SK-N-SH (cell line): Measurements from ENCODE around the gene BMAL2.

Source experiments
- CHD2 ChIP-seq: fragments of 150-350 bp; IDR thresholded peaks from 2 replicates; pipeline ENCODE4 v1.6.1; 2018; ENCODE audit warnings: low read length; ENCODE audit not compliant: partially characterized antibody
- CTCF ChIP-seq: fragments of 200-600 bp; sonication (generic); IDR thresholded peaks from 2 replicates; pipeline ENCODE4 v1.6.1; 2017; ENCODE audit warnings: antibody characterized with exemption, mild to moderate bottlenecking, moderate library complexity
- ELF1 ChIP-seq: IDR thresholded peaks from 2 replicates; pipeline ENCODE4 v1.4.0; 2012
- EZH2phosphoT487 ChIP-seq: fragments of 200-600 bp; sonication (generic); IDR thresholded peaks from 2 replicates; pipeline ENCODE4 v1.6.1; 2017; ENCODE audit warnings: low read depth, mixed run types, mild to moderate bottlenecking, antibody characterized with exemption, moderate library complexity, borderline replicate concordance
- JUND ChIP-seq: IDR thresholded peaks from 2 replicates; pipeline ENCODE4 v1.4.0; 2012
- MAX ChIP-seq: IDR thresholded peaks from 2 replicates; pipeline ENCODE4 v1.4.0; 2012; ENCODE audit warnings: low read depth
- RAD21 ChIP-seq: IDR thresholded peaks from 2 replicates; pipeline ENCODE4 v1.6.1; 2012; ENCODE audit warnings: mild to moderate bottlenecking, low read length
- RCOR1 ChIP-seq: fragments of 150-350 bp; IDR thresholded peaks from 2 replicates; pipeline ENCODE4 v1.6.1; 2017; ENCODE audit warnings: antibody characterized with exemption, low read length
- SMC3 ChIP-seq: IDR thresholded peaks from 2 replicates; pipeline ENCODE4 v1.6.1; 2012; ENCODE audit warnings: low read depth, low read length, improper control_type of control experiment
- TAF1 ChIP-seq: IDR thresholded peaks from 2 replicates; pipeline ENCODE4 v1.6.1; 2012; ENCODE audit warnings: low read depth, mild to moderate bottlenecking, low read length, moderate library complexity, borderline replicate concordance
- TCF12 ChIP-seq: IDR thresholded peaks from 2 replicates; pipeline ENCODE4 v1.4.0; 2012

- TF ChIP-seq CTCF (no peak), EZH2phosphoT487 (no peak), MAX (no peak), JUND (no peak), RAD21 (no peak), RCOR1 (no peak), TAF1 (no peak), ELF1 (no peak), CHD2 (no peak), TCF12 (no peak), SMC3 (no peak)
Observed at GRCh38 chr12:27366621-27367020, 34.0 kb downstream of the BMAL2 start.
